ACC112 (cell line): ENCODE data around the gene VIL1.

ENCODE experiments used
- H2AFZ ChIP-seq: fragments of 200-600 bp; sonication (generic); one replicate; pipeline ENCODE4 v1.6.0; 2017; ENCODE audit warnings: antibody characterized with exemption, low read length; ENCODE audit not compliant: unreplicated experiment
- H3K27ac ChIP-seq: fragments of 200-600 bp; sonication (generic); 2 replicates; pipeline ENCODE4 v1.5.1; 2014; ENCODE audit warnings: low read depth, mild to moderate bottlenecking, antibody characterized with exemption, low read length, moderate library complexity
- H3K27me3 ChIP-seq: fragments of 200-600 bp; sonication (generic); 2 replicates; pipeline ENCODE4 v1.6.1; 2014; ENCODE audit warnings: mild to moderate bottlenecking, antibody characterized with exemption, low read length, moderate library complexity, mixed read lengths; ENCODE audit not compliant: insufficient read depth
- H3K36me3 ChIP-seq: fragments of 200-600 bp; sonication (generic); 2 replicates; pipeline ENCODE4 v1.6.1; 2016; ENCODE audit warnings: mild to moderate bottlenecking, antibody characterized with exemption, low read length, moderate library complexity, mixed read lengths; ENCODE audit not compliant: insufficient read depth
- H3K4me1 ChIP-seq: fragments of 200-600 bp; sonication (generic); one replicate; pipeline ENCODE4 v1.6.1; 2016; ENCODE audit warnings: low read length, mixed read lengths; ENCODE audit not compliant: insufficient read depth, unreplicated experiment, control insufficient read depth
- H3K4me3 ChIP-seq: fragments of 200-600 bp; sonication (generic); 2 replicates; pipeline ENCODE4 v1.5.1; 2014; ENCODE audit warnings: mild to moderate bottlenecking, low read depth, low read length
- H3K79me2 ChIP-seq: fragments of 200-600 bp; sonication (generic); one replicate; pipeline ENCODE4 v1.6.0; 2016; ENCODE audit warnings: low read length; ENCODE audit not compliant: control insufficient read depth, unreplicated experiment, insufficient read depth

The VIL1 gene

DNA sequence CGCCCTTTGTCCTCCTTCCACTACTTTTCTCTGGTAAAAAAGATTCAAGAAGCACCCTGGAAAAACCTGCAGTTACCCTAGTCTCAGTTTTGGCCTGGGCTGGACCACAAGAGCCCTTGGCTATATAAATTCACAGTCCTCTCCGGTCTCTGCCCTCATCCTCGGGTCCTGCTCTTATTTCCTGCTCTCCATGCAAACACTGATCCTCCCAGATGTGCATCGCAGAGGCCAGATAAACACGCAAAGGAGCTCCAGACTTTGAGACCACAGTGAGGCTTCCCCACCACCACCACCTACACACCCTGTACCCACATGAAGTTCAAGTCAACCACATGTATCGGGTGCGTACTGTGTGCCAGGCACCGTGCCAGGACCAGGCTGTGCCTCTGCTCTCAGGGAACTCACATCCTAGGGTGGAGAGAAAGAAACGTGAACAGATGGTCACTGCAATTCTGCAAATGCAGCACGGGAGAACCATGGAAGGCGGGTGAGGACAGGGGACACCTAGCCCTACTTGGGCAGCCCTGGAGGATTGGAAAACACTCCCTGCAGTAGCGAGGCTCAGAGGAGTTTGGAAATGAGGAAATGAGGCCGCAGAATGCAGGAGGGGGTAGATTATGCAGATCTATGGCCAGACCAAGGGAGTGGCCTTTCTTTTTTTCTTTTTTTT, 11.8 kb upstream of the VIL1 start:
- Histone ChIP-seq H3K4me1 (peaks cover 27% of the 10 kb centered on the region), H2AFZ (peak overlapping the region; percentile 59), H3K27me3 (no peaks in the 10 kb centered on the region), H3K79me2 (peaks cover 10% of the 10 kb centered on the region), H3K4me3 (peak overlapping the region; percentile 68), H3K27ac (peak overlapping the region; percentile 50), H3K36me3 (peaks cover 7% of the 10 kb centered on the region; the same call in 1 of the 2 replicates)

DNA sequence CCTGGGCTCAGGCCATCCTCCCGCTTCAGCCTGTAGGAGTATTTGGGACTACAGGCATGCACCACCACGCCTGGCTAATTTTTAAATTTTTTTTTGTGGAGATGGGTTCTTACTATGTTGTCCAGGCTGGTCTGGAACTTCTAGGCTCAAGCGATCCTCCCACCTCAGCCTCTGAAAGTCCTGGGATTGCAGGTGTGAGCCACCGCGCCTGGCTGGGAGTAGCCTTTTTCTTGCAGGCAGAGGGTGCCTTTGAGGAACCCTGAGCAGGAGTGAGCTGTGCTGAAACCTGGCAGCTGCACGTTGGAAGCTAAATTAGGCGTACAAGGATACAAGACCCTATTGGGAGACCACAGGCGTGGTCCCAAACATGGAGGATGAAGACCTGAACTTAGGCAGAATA, 11.2 kb upstream of the VIL1 start:
- Histone ChIP-seq H3K36me3 (peaks cover 7% of the 10 kb centered on the region; the same call in 1 of the 2 replicates), H3K27ac (no peak overlapping the region), H3K4me1 (peaks cover 27% of the 10 kb centered on the region), H3K79me2 (peaks cover 4% of the 10 kb centered on the region), H2AFZ (no peak overlapping the region), H3K4me3 (no peak overlapping the region), H3K27me3 (no peaks in the 10 kb centered on the region)

DNA sequence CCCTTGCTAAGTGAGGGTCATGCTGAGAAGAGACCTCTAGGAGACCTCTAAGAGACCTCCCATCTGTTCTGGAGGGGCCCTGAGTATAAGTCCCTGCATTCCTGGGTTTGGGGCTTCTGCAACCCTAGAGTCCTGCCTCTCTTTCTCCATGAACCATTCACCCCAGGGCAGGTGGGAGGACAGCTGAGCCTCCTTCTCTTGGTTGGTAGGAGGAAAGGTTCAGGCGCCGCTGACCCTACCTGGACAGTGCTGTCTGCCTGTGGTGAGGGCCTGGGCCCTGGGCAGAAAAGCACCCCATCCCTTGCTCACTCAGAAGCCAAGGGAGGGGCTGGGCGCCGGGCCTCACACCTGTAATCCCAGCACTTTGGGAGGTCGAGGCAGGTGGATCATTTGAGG, 604 bp upstream of the VIL1 start:
- Histone ChIP-seq H3K4me1 (no peaks in the 10 kb centered on the region), H3K4me3 (no peak overlapping the region), H3K36me3 (no peaks in the 10 kb centered on the region)

DNA sequence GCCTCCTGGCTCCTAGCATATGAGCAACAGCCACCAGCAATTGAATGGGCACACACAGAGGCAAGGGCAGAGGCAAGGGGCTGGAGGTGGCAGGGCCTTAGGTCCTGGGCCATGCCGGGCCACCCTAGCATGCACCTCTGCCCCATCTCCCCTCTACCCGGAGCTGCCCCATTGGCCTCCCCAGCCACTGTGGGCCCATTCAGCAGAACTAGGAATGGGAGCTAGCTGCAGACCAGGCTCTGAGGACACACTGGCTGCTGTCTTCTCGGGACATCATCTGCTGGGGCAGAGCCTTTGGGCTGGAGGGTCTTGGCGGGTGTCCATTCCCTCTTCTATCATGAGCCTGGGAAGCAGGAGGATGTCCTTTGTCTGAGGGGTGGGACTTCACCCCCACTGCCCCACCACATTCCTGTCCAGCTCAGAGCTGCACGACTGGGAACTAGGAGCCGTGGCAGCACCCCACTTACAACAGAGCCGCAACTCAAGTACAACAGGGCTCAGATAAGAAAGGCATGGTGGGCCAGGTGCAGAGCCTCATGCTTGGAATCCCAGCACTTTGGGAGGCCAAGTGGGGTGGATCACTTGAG, 800 bp downstream of the VIL1 start:
- H3K4me3 ChIP-seq = no peak overlapping the region

More for the DNA sequence above, 604 bp upstream of the VIL1 start:
- Histone ChIP-seq H3K79me2 (no peaks in the 10 kb centered on the region), H3K27ac (no peak overlapping the region), H2AFZ (no peak overlapping the region), H3K27me3 (no peaks in the 10 kb centered on the region)

DNA sequence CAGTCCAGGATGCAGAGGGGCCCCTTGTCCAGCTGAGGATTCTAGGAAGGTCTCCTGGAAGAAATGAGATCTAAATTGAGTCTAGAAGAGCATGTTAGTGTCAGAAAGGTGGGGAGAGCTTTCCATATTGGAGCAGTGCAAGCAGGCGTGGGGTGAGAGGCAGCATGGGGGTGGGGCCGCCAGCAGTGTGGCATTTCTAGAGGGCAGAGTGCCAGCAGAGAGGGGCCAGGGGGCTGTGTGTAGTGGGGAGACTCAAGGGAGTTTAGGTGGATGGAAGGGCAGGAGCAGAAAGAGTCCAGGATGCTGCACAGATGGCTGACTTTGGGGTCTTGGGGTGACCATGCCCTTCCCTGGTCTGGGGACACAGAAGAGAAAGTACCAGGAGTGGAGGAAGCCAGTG, 2.1 kb downstream of the VIL1 start:
- Histone ChIP-seq H3K27me3 (no peaks in the 10 kb centered on the region), H3K4me1 (no peaks in the 10 kb centered on the region), H2AFZ (no peak overlapping the region), H3K27ac (no peak overlapping the region), H3K79me2 (no peaks in the 10 kb centered on the region), H3K36me3 (no peaks in the 10 kb centered on the region), H3K4me3 (no peak overlapping the region)

More for the DNA sequence above, 800 bp downstream of the VIL1 start:
- Histone ChIP-seq H3K27ac (no peak overlapping the region), H3K79me2 (no peaks in the 10 kb centered on the region), H2AFZ (no peak overlapping the region), H3K27me3 (no peaks in the 10 kb centered on the region), H3K4me1 (no peaks in the 10 kb centered on the region), H3K36me3 (no peaks in the 10 kb centered on the region)

DNA sequence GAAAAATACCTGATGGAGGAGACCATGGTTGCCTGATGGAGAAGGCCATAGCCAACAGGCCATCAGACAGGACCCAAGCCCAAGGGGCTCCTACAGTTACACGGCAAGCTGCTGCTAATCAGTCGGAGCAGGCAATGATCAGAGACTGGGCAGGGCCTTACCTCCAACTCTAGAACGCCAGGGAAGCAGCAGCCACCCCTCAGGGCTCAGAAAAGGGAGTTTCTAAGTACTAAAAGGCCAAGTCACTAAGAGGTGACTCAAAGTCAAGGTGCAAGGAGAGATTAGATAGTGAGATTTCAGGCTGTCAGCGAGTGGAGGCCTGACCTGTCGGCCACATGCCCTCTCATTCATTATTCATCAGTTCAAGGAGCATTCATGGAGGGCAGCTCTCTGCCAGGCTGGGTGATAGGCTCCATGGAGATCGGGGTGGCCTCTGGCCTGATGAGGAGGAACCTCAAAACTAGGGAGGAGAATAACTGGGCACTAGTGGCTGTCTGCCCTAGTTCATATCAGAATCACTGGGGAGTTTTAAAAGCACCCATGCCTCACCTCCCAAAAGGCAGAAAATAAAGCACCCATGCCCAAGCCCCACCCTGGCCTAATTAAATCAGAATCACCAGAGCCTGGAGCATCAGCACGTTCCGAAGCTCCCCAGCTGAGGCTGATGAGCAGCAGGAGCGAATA, 3.6 kb downstream of the VIL1 start:
- H2AFZ ChIP-seq = no peak overlapping the region
- H3K36me3 ChIP-seq = no peaks in the 10 kb centered on the region
- H3K27ac ChIP-seq = no peak overlapping the region
- H3K4me3 ChIP-seq = no peak overlapping the region
- no peaks in the 10 kb centered on the region for H3K79me2 ChIP-seq
- no peaks in the 10 kb centered on the region for H3K4me1 ChIP-seq
- no peaks in the 10 kb centered on the region for H3K27me3 ChIP-seq

DNA sequence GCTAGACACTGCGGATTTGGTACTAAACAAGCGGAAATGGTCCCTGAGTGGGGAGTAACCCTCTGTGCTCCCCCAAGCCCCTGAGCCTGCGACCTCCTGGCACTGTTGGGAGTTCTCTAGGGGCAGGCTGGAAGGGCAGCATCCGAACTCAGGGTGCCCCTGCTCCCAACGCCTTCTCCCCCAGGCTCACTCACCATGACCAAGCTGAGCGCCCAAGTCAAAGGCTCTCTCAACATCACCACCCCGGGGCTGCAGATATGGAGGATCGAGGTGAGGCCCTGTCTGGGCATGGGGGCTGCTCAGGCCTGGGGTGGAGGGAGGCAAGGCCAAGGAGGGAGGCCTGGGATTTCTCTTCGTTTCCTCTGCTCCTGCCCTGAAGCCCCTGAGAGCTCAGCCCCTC, 4.7 kb downstream of the VIL1 start:
- Histone ChIP-seq H3K27ac (no peak overlapping the region), H2AFZ (no peak overlapping the region), H3K79me2 (no peaks in the 10 kb centered on the region), H3K4me3 (no peak overlapping the region), H3K4me1 (no peaks in the 10 kb centered on the region), H3K27me3 (no peaks in the 10 kb centered on the region), H3K36me3 (no peaks in the 10 kb centered on the region)

DNA sequence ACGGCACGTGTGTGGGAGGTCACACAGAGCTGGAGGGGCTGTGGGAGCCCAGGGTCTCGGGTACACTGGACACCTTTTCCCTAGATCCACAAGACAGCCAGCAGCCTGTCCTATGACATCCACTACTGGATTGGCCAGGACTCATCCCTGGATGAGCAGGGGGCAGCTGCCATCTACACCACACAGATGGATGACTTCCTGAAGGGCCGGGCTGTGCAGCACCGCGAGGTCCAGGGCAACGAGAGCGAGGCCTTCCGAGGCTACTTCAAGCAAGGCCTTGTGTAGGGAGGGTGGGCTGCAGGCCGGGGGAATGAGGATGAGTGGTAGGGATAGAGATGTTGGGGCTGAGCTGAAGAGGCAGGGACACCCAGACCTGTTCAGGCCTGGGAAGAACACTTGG, 6.6 kb downstream of the VIL1 start:
- Histone ChIP-seq H3K27ac (no peak overlapping the region), H3K36me3 (no peaks in the 10 kb centered on the region), H3K27me3 (no peaks in the 10 kb centered on the region), H3K79me2 (no peaks in the 10 kb centered on the region), H3K4me3 (no peak overlapping the region), H3K4me1 (no peaks in the 10 kb centered on the region), H2AFZ (no peak overlapping the region)

DNA sequence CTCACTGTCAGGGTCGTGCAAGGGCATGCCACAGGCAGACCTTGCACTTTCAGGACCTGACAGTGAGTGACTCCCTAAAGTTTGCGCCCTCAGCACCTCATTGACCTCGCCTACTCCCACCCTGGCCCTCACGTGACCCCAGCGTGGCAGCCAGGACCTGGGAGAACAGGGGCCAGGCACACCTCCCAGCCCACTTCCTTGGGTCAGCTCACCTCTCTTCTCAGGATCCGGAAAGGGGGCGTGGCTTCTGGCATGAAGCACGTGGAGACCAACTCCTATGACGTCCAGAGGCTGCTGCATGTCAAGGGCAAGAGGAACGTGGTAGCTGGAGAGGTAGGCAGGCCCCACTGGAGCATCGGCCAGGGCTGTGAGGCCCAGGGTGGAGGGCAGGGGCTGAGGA, 8.8 kb downstream of the VIL1 start:
- H3K27me3 ChIP-seq = 0 out of 2 replicates have a peak, but pooled peaks cover 8% of the 10 kb centered on the region
- H3K36me3 ChIP-seq = no peaks in the 10 kb centered on the region
- H3K4me3 ChIP-seq = no peak overlapping the region
- H3K79me2 ChIP-seq = no peaks in the 10 kb centered on the region
- H2AFZ ChIP-seq = no peak overlapping the region
- no peaks in the 10 kb centered on the region for H3K4me1 ChIP-seq
- no peak overlapping the region for H3K27ac ChIP-seq

DNA sequence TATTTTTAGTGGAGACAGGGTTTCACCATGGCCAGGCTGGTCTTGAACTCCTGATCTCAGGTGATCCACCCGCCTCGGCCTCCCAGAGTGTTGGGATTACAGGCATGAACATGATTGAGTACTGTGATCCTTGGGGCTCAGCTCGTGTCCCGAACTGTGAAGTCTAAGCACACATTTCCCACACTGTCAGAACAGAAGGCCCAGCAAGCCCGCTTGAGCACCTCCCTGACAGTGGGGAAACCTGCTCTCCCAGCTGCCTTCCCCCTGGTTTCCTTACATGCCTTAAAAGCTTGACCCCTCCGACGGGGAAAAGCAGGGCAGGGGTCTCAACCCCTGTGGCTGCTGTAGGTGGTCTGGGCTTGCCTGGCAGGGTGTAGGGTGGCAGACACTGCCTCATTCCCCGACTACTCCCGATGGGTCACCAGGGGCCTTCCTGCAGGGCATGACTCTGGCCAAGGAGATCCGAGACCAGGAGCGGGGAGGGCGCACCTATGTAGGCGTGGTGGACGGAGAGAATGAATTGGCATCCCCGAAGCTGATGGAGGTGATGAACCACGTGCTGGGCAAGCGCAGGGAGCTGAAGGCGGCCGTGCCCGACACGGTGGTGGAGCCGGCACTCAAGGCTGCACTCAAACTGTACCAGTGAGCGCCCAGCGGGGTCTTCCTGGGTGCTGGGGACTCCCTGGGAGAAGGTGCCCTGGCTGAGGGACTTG, 10.1 kb downstream of the VIL1 start:
- no peaks in the 10 kb centered on the region for H3K36me3 ChIP-seq
- no peaks in the 10 kb centered on the region for H3K79me2 ChIP-seq
- no peaks in the 10 kb centered on the region for H3K4me1 ChIP-seq
- no peak overlapping the region for H3K27ac ChIP-seq
- H3K27me3 ChIP-seq = 0 out of 2 replicates have a peak, but pooled peaks cover 9% of the 10 kb centered on the region
- H2AFZ ChIP-seq = no peak overlapping the region
- no peak overlapping the region for H3K4me3 ChIP-seq
